HG03565 (cell line): ENCODE data around the gene TSPAN14.

ENCODE experiments used
- ATAC-seq: cut with Tn5 transposase; IDR thresholded peaks from one replicate; pipeline ENCODE4 v1.9.1; 2021; ENCODE audit warnings: mild to moderate bottlenecking, moderate library complexity; ENCODE audit not compliant: unreplicated experiment

TSPAN14 gene

GRCh38 chr10:80454513-80455460 is 677 bp downstream of the TSPAN14 start:
- peak; percentile 8 for ATAC-seq

- no peak for ATAC-seq
Measured at GRCh38 chr10:80455461-80456349, 1.6 kb downstream of the TSPAN14 start.

GRCh38 chr10:80457554-80458262 is 3.6 kb downstream of the TSPAN14 start:
- ATAC-seq = no peak

GRCh38 chr10:80458263-80458625 is 4.1 kb downstream of the TSPAN14 start:
- no peak for ATAC-seq

- no peak for ATAC-seq
Measured at GRCh38 chr10:80458638-80459037, 4.5 kb downstream of the TSPAN14 start.

- ATAC-seq = peak; percentile 34
Measured at GRCh38 chr10:80459047-80459865, 5.1 kb downstream of the TSPAN14 start.

GRCh38 chr10:80460399-80461207 is 6.5 kb downstream of the TSPAN14 start:
- ATAC-seq = no peak

- no peak for ATAC-seq
Measured at GRCh38 chr10:80461208-80462183, 7.4 kb downstream of the TSPAN14 start.

- no peak for ATAC-seq
Measured at GRCh38 chr10:80462299-80462980, 8.3 kb downstream of the TSPAN14 start.

GRCh38 chr10:80462981-80463741 is 9.1 kb downstream of the TSPAN14 start:
- peak; percentile 31 for ATAC-seq

- ATAC-seq = no peak
Measured at GRCh38 chr10:80463868-80464267, 9.8 kb downstream of the TSPAN14 start.

GRCh38 chr10:80464557-80465450 is 10.7 kb downstream of the TSPAN14 start:
- no peak for ATAC-seq

GRCh38 chr10:80465451-80465835 is 11.3 kb downstream of the TSPAN14 start:
- ATAC-seq = no peak

GRCh38 chr10:80465839-80466590 is 11.9 kb downstream of the TSPAN14 start:
- no peak for ATAC-seq

GRCh38 chr10:80466724-80467326 is 12.7 kb downstream of the TSPAN14 start:
- ATAC-seq = no peak
